PC-9 (cell line): ENCODE measurements around the gene LRRC26. TPM values are rescaled to one million over a fixed set of nuclear protein-coding genes. Genes with fewer than 3 reads are reported as not detected.

Experiments used
- BruUV-seq: library from RNA; stranded (reverse); fragments of 400-500 nt; replicated peaks from 2 replicates; lab custom pipeline; 2021; lab: Mats Ljungman, UMichigan
- CTCF ChIA-PET: fragments of 300-600 bp; sonication (Branson Sonifier 250); formaldehyde crosslinking; loops from one replicate; lab custom pipeline; 2022; ENCODE audit warnings: antibody characterized with exemption; lab: Charles Lee
- POLR2A ChIA-PET: fragments of 300-600 bp; sonication (Branson Sonifier 250); formaldehyde crosslinking; loops from one replicate; lab custom pipeline; 2022; ENCODE audit warnings: antibody characterized with exemption; ENCODE audit not compliant: unreplicated experiment; lab: Charles Lee
- DNase-seq, 2 experiments: peaks; one replicate each; pipeline versions ENCODE4 v3.0.0 to v3.0.0-alpha.2; 2015 to 2022; ENCODE audit warnings: mixed read lengths in 1 of 2
- H2AFZ ChIP-seq: fragments of 200-600 bp; sonication (generic); 2 replicates; pipeline ENCODE4 v1.8.1; 2017; ENCODE audit warnings: antibody characterized with exemption
- H3F3A ChIP-seq: fragments of 200-600 bp; sonication (generic); 2 replicates; pipeline ENCODE4 v1.8.1; 2017; ENCODE audit warnings: antibody characterized with exemption, mild to moderate bottlenecking, low read depth; ENCODE audit not compliant: insufficient read depth
- H3K27ac ChIP-seq: fragments of 200-600 bp; sonication (generic); 2 replicates; pipeline ENCODE4 v1.6.1; 2016; ENCODE audit warnings: mixed run types
- H3K27me3 ChIP-seq: fragments of 200-600 bp; sonication (generic); 2 replicates; pipeline ENCODE4 v1.6.1; 2016; ENCODE audit warnings: low read depth, mixed run types; ENCODE audit not compliant: insufficient read depth
- H3K36me3 ChIP-seq: fragments of 200-600 bp; sonication (generic); 2 replicates; pipeline ENCODE4 v1.6.1; 2016; ENCODE audit warnings: low read depth, mixed run types
- H3K4me1 ChIP-seq: fragments of 200-600 bp; sonication (generic); replicated peaks from 2 replicates; pipeline ENCODE4 v1.6.1; 2016; ENCODE audit warnings: mixed run types; ENCODE audit not compliant: insufficient read depth
- H3K4me2 ChIP-seq: fragments of 200-600 bp; sonication (generic); 2 replicates; pipeline ENCODE4 v1.6.1; 2017; ENCODE audit warnings: mixed run types
- H3K4me3 ChIP-seq: fragments of 200-600 bp; sonication (generic); 2 replicates; pipeline ENCODE4 v1.6.1; 2016; ENCODE audit warnings: mixed run types
- H3K79me2 ChIP-seq: fragments of 200-600 bp; sonication (generic); 2 replicates; pipeline ENCODE4 v1.6.1; 2017; ENCODE audit warnings: low read depth, mixed run types
- H3K9me2 ChIP-seq: fragments of 200-600 bp; sonication (generic); 2 replicates; pipeline ENCODE4 v1.8.1; 2017; ENCODE audit warnings: mild to moderate bottlenecking; ENCODE audit not compliant: insufficient read depth
- H3K9me3 ChIP-seq: fragments of 200-600 bp; sonication (generic); 2 replicates; pipeline ENCODE4 v1.8.1; 2016; ENCODE audit warnings: low read depth; ENCODE audit not compliant: insufficient read depth
- H4K20me1 ChIP-seq: fragments of 200-600 bp; sonication (generic); 2 replicates; pipeline ENCODE4 v1.8.1; 2017; ENCODE audit not compliant: insufficient read depth
- CTCF ChIP-seq: fragments of 200-600 bp; sonication (generic); conservative IDR thresholded peaks from 2 replicates; pipeline ENCODE4 v1.6.1; 2017; ENCODE audit warnings: mixed run types, antibody characterized with exemption, mild to moderate bottlenecking, moderate library complexity
- EZH2 ChIP-seq: fragments of 200-600 bp; sonication (generic); IDR thresholded peaks from 2 replicates; pipeline ENCODE4 v1.8.0; 2017; ENCODE audit warnings: antibody characterized with exemption, low read depth
- intact Hi-C: fragments of 100-400 bp; cut with micrococcal nuclease; formaldehyde crosslinking; loops from one replicate; pipeline ENCODE4 v1.10.0; 2022; ENCODE audit not compliant: unreplicated experiment
- total RNA-seq: library from RNA; stranded (reverse); gene quantifications from 2 replicates; pipeline ENCODE4 v1.2.3, GENCODE V29; 2021

Gene LRRC26
- total RNA-seq, 1 experiment from 2014 or later: 2.3 TPM

GRCh38 chr9:137191691-137192447 is 22.0 kb upstream of the LRRC26 start:
- Histone ChIP-seq H3K4me1 (peaks cover 55% of the 10 kb centered on the region), H4K20me1 (peaks cover 54% of the 10 kb centered on the region), H2AFZ (no peak overlapping the region), H3K4me3 (no peak overlapping the region), H3K27ac (no peak overlapping the region), H3F3A (peaks cover 38% of the 10 kb centered on the region), H3K79me2 (peaks cover 55% of the 10 kb centered on the region), H3K27me3 (no peaks in the 10 kb centered on the region), H3K9me3 (no peaks in the 10 kb centered on the region), H3K4me2 (no peak overlapping the region), H3K9me2 (no peaks in the 10 kb centered on the region), H3K36me3 (no peaks in the 10 kb centered on the region)
- TF ChIP-seq CTCF: no peak
- TF ChIP-seq EZH2: no peak
- no TSS peak for BruUV-seq
- no peak for DNase-seq
- CTCF ChIA-PET: interaction anchor here (0.5 kb wide), 1 partner anchor 106 kb away, joined by 3 read pairs; no protein-coding TSS in a partner anchor
- intact Hi-C loops: no loop called here
- POLR2A ChIA-PET: no interaction called here

- TF ChIP-seq CTCF (no peak), EZH2 (no peak)
- Histone ChIP-seq H3F3A (peaks cover 33% of the 10 kb centered on the region), H3K9me2 (no peaks in the 10 kb centered on the region), H3K27ac (no peak overlapping the region), H2AFZ (no peak overlapping the region), H3K4me3 (no peak overlapping the region), H3K4me1 (peaks cover 54% of the 10 kb centered on the region), H3K27me3 (no peaks in the 10 kb centered on the region), H3K4me2 (no peak overlapping the region), H3K36me3 (no peaks in the 10 kb centered on the region), H3K79me2 (peaks cover 55% of the 10 kb centered on the region), H3K9me3 (no peaks in the 10 kb centered on the region), H4K20me1 (peaks cover 47% of the 10 kb centered on the region)
- no TSS peak for BruUV-seq
- intact Hi-C loops: no loop called here
- DNase-seq: no peak
- POLR2A ChIA-PET: no interaction called here
- CTCF ChIA-PET: interaction anchor here (2.8 kb wide), 1 partner anchor 36 kb away, joined by 15 read pairs; the partner anchor contains the start of gene RNF224
These were observed 21.4 kb upstream of the LRRC26 start for GRCh38 chr9:137191245-137191644.

GRCh38 chr9:137190315-137190856 is 20.5 kb upstream of the LRRC26 start:
- BruUV-seq: no TSS peak
- H3K4me1 ChIP-seq: peaks cover 46% of the 10 kb centered on the region
- H3K9me2 ChIP-seq: no peaks in the 10 kb centered on the region
- H3K27me3 ChIP-seq: no peaks in the 10 kb centered on the region
- peak overlapping the region; percentile 92 for H3K4me2 ChIP-seq
- POLR2A ChIA-PET: no interaction called here
- H3K9me3 ChIP-seq: no peaks in the 10 kb centered on the region
- peak in 1 of 2 experiments; percentile 42 for DNase-seq
- H3K36me3 ChIP-seq: no peaks in the 10 kb centered on the region
- TF ChIP-seq EZH2 (no peak), CTCF (peak; percentile 35; the same call in 1 of the 2 replicates)
- H3K79me2 ChIP-seq: peaks cover 52% of the 10 kb centered on the region
- intact Hi-C loops: no loop called here
- H2AFZ ChIP-seq: no peak overlapping the region
- H3K4me3 ChIP-seq: no peak overlapping the region; the same call in 1 of the 2 replicates
- H3F3A ChIP-seq: peaks cover 26% of the 10 kb centered on the region
- H3K27ac ChIP-seq: no peak overlapping the region
- CTCF ChIA-PET: interaction anchor here (0.6 to 2.8 kb wide), 4 partner anchors 33 to 63 kb away, joined by 3 to 15 read pairs (median 8); partner anchors contain the start of genes CYSRT1 and RNF224
- peaks cover 40% of the 10 kb centered on the region for H4K20me1 ChIP-seq
